ELF-1 (cell line): Measurements from ENCODE around the gene ITPR3.
A peak's percentile ranks its signal among the peaks of the same experiment; 100 is the strongest.

Source experiments
- DNase-seq: peaks from one replicate; pipeline ENCODE4 v3.0.0-alpha.2; 2016; ENCODE audit warnings: low read depth, low spot score

ITPR3 gene

GRCh38 chr6:33698494-33698893 lies 77.4 kb downstream of the ITPR3 start:
- DNase-seq: no peak

DNA sequence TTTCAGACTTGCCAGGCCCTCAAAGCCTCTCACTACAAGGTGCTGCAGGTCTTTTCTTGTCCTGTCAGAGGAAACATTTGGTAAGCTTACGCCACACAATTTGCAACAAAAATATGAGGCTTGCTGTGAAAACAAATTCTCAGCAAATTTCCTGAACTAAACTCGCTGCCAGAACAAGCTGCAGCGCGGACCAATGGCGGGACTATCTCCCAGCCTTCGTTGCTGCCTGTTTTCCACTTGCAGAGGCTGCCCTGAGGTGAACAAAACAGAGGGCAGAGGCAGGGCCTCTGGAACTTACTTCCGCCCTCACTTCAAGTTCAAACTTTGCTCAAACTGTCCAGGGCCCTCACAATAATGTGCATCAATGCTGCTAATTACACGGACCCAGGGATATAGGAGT lies 78.0 kb downstream of the ITPR3 start:
- DNase-seq: no peak

DNA sequence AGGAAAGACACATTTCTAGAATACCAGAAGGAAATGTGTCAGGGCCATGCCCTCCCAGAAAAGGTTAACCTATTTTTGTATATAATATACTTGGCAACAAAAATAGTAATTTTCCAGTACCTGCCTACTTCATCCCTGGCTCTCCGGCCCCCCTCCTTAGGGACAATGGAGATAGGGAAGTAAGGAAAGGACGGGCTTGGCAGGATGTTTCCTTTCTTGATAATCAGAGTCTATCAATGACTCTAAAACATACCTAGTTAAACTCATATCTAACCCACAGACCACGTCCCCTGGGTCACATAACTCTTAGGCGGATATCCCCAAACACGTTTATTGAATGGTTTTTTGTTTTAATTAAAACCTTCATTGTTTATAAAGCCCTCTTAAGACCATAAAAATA lies 78.6 kb downstream of the ITPR3 start:
- DNase-seq: no peak

- peak; percentile 85 for DNase-seq
Measured at GRCh38 chr6:33700391-33701050, 79.4 kb downstream of the ITPR3 start.

GRCh38 chr6:33702345-33702977 lies 81.3 kb downstream of the ITPR3 start:
- no peak for DNase-seq

GRCh38 chr6:33704215-33705066 lies 83.3 kb downstream of the ITPR3 start:
- no peak for DNase-seq

- DNase-seq: no peak
Measured at GRCh38 chr6:33705268-33705885, 84.3 kb downstream of the ITPR3 start.

DNA sequence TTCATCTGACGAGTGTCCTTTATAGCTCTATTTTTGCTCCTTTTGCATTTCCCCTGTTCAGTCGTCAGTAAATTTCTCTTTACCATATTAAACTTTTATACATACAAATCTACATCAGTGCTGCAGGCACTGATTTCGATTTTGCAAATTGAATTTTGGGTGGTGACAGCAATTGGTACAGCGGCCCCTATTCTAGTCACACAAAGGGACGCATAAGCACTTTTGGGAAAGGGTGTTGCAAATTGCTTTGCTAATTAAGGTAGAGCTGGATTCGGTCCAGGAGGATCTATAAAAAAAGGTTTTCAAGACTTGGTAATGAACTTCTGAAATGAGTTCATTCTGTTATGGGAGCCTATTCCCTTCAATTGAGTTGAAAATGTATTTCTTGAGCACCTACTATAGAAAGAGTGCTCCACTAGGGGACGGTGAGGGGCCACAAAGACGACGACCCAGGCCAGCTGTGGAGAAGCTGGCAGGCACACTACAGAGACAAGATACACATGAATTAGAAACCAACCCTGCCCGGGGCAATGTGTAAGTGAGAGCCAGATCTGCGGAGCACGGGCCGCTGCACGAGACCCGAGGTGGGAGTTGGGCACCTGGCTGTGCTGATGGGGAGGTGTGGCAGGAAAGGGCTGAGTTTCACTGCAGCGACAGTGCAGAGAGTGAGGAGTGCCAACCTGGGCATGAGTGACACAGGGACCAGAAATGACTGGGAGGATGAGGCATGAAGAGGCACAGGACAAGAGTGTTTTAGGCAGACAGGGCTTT lies 85.0 kb downstream of the ITPR3 start:
- DNase-seq: peak; percentile 63

DNA sequence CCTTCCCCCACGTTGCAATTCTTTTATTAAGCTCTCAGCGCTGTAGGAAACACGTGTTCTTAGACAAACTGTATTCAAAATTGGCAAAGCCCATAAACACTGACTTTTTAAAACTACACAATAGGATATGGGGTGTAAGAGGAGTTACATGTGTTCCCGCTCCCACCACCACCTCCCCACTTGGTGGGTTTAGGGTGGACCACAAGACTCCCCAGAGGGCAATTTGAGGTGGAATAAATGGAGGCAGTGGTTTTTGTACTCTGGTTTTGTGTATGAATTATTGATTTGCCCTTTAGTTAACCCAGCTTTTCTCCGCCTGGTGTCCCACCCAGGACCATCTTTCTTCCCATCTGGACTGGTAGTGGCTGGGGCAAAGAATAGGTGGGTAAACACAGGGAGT lies 86.6 kb downstream of the ITPR3 start:
- no peak for DNase-seq

- no peak for DNase-seq
Measured at GRCh38 chr6:33708516-33709204, 87.5 kb downstream of the ITPR3 start.

- no peak for DNase-seq
Measured at GRCh38 chr6:33709605-33710295, 88.6 kb downstream of the ITPR3 start.

DNA sequence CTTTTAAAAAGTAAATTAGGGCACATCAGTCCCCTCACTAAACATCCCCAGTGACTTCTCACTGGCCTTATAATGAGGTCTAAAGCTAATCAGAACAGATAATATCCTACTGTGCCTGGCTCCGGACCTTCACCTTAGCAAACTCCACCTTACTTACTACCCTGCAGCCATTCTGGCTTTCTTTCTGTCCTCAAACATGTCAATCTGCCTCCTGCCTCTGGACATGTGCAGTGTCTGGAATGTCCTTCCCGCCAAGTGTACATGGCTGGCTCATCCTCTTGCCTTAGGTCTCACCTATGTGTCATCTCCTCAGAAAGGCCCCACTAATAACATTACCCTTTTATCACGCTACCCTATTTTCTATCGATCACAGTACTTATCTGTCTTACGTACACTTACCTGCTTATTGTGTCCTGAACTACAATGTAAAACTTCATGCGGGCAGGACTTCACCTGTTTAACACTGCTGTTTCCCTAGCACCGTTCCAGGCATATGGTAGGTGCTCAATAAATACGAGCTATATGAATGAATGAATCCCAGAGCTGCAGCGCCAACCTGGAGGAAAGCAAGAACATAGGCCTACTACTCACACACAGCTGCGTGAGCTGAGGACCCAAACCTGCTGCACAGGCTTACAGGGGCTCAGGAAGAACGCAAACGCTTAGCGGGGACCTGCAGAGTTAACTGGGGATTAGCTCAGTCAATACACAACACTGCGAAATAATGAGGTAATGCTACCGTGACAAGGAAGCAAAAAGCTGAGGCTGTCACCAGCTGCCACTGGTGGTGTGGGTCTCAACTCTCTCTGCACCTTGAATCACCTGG lies 89.4 kb downstream of the ITPR3 start:
- no peak for DNase-seq

DNA sequence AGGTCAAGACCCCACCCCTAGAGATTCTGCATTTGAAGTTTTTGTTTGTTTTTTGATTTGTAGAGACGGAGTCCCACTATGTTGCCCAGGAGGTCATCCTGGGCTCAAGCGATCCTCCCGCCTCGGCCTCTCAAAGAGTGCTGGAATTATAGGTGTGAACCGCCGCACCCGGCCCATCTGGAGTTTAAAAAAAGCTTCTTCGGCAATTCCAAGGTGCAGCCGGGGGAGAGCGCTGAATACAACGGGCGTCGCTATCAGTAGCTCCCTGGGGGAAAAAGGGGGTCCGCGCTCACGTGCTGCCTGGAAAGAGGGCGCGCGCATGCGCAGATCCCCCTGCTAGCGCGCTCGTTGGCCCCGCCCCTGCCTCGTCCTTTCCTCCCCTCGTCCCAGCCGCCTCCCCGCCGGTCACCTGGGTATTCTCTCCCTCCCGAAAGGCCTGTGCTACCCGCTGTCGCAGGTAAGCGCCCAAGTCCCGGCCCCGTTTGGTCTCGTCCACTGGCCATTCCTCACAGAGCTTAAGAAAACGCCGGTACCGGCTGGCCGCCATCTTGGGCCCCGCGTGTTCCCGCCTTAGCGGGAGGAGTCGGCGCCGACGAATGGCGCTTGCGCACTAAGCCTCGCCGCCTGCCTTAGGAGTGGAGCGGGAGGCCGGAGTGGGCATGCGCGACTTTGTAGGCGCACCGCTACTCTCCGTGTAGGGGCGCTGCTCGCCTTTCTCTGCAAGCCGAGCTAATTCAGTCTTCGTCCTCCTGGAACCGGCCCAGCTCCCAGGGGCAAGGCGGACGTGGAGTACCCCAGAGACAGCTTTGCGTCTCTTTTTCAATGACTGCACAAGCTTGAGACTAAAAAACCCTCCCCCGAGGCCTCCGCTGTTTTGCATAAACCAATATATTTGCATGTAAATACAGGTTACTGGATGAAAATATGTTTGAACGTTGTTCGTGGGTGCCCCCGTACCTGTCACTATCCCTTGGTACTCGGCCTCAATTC lies 90.3 kb downstream of the ITPR3 start, which contains the start of gene UQCC2:
Gene UQCC2 (minus strand): TSS at position 561 of the 990 bp plus-strand sequence. CDS start 14 bp downstream, at position 547.
- DNase-seq: peak; percentile 97

GRCh38 chr6:33712914-33713313 lies 91.8 kb downstream of the ITPR3 start:
- DNase-seq: no peak

- DNase-seq: no peak
Measured at GRCh38 chr6:33713786-33714185, 92.7 kb downstream of the ITPR3 start.

DNA sequence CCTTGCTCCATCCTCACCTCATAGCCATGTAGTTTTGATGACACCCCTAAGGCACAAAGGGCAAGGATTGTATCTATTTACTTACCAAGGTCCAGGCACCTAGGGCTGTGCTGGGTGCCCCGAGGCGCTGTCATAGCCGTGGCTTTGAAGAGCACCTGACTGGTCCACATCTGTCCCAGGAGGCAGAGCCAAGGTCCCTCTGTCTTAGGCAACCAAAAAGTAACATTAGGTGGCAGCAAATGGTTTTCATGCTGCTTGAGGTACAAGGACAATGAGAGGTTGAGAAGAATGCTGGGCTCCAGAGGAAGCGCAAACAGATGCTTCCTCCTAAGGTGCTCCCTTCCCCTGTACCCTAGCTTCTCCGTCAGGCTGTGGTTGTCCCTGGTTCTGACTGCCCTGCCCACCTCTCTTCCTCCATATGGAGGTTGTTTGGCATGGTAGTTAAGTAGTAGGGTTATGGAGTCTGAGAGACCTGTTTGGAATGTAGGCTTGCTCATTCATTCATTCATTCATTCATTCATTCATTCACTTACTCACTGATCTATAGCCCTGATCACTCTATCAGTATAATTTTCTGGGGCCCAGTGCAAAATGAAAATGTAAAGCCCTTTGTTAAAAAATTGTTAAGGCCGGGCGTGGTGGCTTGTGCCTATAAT lies 93.4 kb downstream of the ITPR3 start:
- DNase-seq: no peak

DNA sequence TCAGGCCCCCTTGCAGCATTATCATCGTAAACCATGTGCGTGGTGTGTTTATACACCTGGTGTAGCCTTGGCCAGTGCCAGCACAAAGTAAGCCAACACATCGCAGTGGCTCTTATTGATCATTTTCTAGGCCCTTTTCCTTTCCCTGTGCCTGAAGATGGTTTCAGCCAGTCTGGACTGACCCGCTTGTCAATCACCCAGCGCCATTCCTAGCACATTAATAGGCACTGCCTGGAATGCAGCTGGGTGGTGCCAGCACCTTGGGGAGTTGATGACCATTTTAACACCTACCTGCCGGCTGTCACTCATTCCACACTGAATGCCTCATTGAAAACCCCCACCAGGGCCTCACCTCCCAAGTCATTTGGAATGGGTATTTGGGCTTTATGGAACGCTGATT lies 95.3 kb downstream of the ITPR3 start:
- DNase-seq: peak; percentile 47
